Measurements from ENCODE around the gene ANKRD30B.

DNA sequence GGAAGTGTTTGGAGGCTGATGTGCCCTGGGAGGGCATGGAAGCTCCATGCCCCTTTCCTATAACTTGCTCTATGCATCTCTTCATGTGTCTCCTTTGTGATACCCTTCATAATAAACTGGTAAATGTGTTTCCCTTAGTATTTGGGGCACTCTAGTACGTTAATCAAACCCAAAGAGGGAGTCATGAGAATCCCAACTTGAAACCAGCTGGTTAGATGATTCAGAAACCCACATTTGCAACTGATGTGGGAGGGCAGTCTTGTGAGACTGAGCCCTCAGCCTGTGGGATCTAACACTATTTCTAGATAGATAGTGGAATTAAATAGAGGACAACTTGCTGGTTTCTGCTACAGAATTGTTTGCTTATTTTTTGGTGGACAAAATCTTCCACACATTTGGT lies 20.3 kb downstream of the ANKRD30B start:
- TF ChIP-seq, protein P1, sequence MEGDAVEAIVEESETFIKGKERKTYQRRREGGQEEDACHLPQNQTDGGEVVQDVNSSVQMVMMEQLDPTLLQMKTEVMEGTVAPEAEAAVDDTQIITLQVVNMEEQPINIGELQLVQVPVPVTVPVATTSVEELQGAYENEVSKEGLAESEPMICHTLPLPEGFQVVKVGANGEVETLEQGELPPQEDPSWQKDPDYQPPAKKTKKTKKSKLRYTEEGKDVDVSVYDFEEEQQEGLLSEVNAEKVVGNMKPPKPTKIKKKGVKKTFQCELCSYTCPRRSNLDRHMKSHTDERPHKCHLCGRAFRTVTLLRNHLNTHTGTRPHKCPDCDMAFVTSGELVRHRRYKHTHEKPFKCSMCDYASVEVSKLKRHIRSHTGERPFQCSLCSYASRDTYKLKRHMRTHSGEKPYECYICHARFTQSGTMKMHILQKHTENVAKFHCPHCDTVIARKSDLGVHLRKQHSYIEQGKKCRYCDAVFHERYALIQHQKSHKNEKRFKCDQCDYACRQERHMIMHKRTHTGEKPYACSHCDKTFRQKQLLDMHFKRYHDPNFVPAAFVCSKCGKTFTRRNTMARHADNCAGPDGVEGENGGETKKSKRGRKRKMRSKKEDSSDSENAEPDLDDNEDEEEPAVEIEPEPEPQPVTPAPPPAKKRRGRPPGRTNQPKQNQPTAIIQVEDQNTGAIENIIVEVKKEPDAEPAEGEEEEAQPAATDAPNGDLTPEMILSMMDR (IDR thresholded peaks at IDR 0.05; ENCODE audit: insufficient read depth, low read depth, low read length), result no peak
- no peak for TF ChIP-seq EZH2 (IDR thresholded peaks at IDR 0.05; ENCODE audit: insufficient read depth, low read length)

Measured in astrocyte (in vitro differentiated cells and primary cell).